Uterus (tissue), 4 donors: ENCODE data around the gene ISM2. TPM values are rescaled to one million over a fixed set of nuclear protein-coding genes. Genes with fewer than 3 reads are reported as not detected.

Experiments used
- DNase-seq, 2 donors: peaks; one replicate each; pipeline ENCODE4 v3.0.0-alpha.2; 2019 to 2020
- H3K27ac ChIP-seq, 2 donors: fragments of 200-600 bp; sonication (generic); 1 replicate in 1 of 2; 2 replicates in 1 of 2; pipeline ENCODE4 v1.5.1; 2016 to 2018
- H3K27me3 ChIP-seq, 2 donors: fragments of 200-600 bp; sonication (generic); one replicate each; pipeline ENCODE4 v1.5.1; 2018 to 2019; ENCODE audit warnings: control low read depth in 1 of 2
- H3K36me3 ChIP-seq, 2 donors: fragments of 200-600 bp; sonication (generic); one replicate each; pipeline ENCODE4 v1.5.1; 2019; ENCODE audit warnings: control low read depth in 1 of 2
- H3K4me1 ChIP-seq, 2 donors: fragments of 200-600 bp; sonication (generic); one replicate each; pipeline ENCODE4 v1.5.1; 2018 to 2019; ENCODE audit warnings: control low read depth in 1 of 2
- H3K4me3 ChIP-seq, 2 donors: fragments of 200-600 bp; sonication (generic); 1 replicate in 1 of 2; 2 replicates in 1 of 2; pipeline ENCODE4 v1.5.1; 2018 to 2019; ENCODE audit warnings: mild to moderate bottlenecking in 1 of 2
- H3K9me3 ChIP-seq, 2 donors: fragments of 200-600 bp; sonication (generic); one replicate each; pipeline ENCODE4 v1.5.1; 2019; ENCODE audit warnings: control low read depth in 1 of 2
- POLR2A ChIP-seq, 2 donors: fragments of 450-650 bp; IDR thresholded peaks; one replicate each; pipeline ENCODE4 v1.6.1; 2016; ENCODE audit warnings: antibody characterized with exemption in 2 of 2, mild to moderate bottlenecking in 1 of 2, moderate library complexity in 1 of 2
- intact Hi-C: fragments of 100-400 bp; cut with DNase I; formaldehyde crosslinking; loops from one replicate; pipeline ENCODE4 v1.15.1; 2023; ENCODE audit warnings: low total_unique reads
- small RNA-seq: library from RNA; depleted of rRNA; stranded (forward); fragments of <200 nt; gene quantifications from one replicate; pipeline ENCODE3, GENCODE V24; 2016
- total RNA-seq, 4 donors: library from RNA; depleted of rRNA in 3 of 4; stranded (reverse); fragments of >200 nt in 3 of 4; gene quantifications; one replicate each; pipeline versions ENCODE4 v1.1.0 to v1.2.4, GENCODE V29; 2014 to 2023
- TF ChIP-seq, protein P1 (sequence below), 4 experiments: fragments of 200-600 bp in 2 of 4; fragments of 450-650 bp in 2 of 4; sonication (generic) in 2 of 4; IDR thresholded peaks; one replicate each; pipeline ENCODE4 v1.5.1; 2016 to 2019; ENCODE audit warnings: antibody characterized with exemption in 4 of 4, mild to moderate bottlenecking in 2 of 4, moderate library complexity in 1 of 4
- donor health status: DM: yes; HTN: yes; CAD: no.

The ISM2 gene
- total RNA-seq, 4 donors from 2014 or later: 0.69 to 1.5 TPM; not detected in 2

DNA sequence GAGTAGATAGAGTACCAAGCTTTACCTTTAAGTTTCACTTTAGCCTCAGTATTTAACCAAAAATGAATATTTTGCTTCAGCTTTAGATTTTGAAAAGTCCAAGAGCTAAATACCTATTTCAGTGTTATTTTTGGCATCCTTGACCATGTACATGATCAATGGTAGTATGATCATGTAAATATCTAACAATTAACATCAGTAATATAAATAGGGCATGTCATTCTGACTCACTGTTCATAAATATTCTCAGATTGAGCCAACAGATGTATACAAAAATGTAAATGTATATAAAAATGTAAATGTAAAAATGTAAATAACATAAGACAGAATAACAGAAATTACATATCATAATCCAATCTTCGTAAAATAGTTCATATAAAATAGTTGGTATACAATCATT is 60.0 kb downstream of the ISM2 start:
- Histone ChIP-seq H3K4me1 (no peaks in the 10 kb centered on the region), H3K27me3 (no peaks in the 10 kb centered on the region), H3K27ac (no peak overlapping the region), H3K9me3 (no peaks in the 10 kb centered on the region), H3K4me3 (no peak overlapping the region), H3K36me3 (no peaks in the 10 kb centered on the region)
- TF ChIP-seq POLR2A (IDR thresholded peaks at IDR 0.05): no peak
- TF ChIP-seq, protein P1, sequence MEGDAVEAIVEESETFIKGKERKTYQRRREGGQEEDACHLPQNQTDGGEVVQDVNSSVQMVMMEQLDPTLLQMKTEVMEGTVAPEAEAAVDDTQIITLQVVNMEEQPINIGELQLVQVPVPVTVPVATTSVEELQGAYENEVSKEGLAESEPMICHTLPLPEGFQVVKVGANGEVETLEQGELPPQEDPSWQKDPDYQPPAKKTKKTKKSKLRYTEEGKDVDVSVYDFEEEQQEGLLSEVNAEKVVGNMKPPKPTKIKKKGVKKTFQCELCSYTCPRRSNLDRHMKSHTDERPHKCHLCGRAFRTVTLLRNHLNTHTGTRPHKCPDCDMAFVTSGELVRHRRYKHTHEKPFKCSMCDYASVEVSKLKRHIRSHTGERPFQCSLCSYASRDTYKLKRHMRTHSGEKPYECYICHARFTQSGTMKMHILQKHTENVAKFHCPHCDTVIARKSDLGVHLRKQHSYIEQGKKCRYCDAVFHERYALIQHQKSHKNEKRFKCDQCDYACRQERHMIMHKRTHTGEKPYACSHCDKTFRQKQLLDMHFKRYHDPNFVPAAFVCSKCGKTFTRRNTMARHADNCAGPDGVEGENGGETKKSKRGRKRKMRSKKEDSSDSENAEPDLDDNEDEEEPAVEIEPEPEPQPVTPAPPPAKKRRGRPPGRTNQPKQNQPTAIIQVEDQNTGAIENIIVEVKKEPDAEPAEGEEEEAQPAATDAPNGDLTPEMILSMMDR (IDR thresholded peaks at IDR 0.05): no peak
- DNase-seq: no peak
- intact Hi-C loops: no loop called here

DNA sequence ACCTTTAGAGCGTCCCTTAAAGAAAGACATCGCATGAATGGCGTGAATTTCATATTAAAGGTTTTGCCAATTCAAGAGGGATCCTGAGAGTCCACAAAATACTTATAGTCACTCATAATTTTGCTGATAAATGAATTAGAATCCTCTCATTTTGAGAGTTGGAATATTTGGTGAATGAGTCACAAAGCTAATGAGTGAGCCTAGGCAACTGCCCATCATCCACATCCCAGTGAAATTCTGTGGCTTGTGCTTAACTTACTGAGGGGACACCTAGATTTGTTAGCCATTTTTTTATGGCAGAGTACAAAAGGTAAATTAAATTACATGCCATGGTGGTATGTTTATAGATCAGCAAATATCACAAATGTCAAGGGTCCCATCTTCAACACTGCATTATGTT is 62.6 kb downstream of the ISM2 start:
- Histone ChIP-seq H3K27ac (no peak overlapping the region), H3K4me1 (no peaks in the 10 kb centered on the region), H3K4me3 (no peak overlapping the region), H3K27me3 (no peaks in the 10 kb centered on the region), H3K9me3 (no peaks in the 10 kb centered on the region), H3K36me3 (no peaks in the 10 kb centered on the region)
- intact Hi-C loops: no loop called here
- no peak for DNase-seq
- no peak for TF ChIP-seq POLR2A (IDR thresholded peaks at IDR 0.05)
- TF ChIP-seq, protein P1 (IDR thresholded peaks at IDR 0.05): no peak

DNA sequence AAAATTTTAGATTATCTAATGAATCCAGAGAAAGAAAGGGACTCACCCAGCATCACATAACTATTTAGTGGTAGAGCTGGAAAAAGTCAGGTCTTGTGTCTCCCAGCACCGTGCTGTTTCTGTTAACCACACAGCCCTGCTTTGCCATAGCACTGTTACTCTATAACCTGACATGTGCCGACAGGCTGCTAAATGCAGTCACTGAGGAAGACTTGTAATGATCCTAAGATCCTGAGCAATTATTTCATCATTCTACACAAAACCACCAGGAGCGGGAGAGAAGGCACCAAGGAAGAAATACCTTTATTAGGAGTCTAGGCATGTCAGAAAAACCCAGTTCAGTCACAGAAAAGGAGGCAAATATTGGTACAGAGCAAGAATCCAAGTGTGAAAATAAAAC is 72.2 kb downstream of the ISM2 start:
- H3K4me1 ChIP-seq: no peaks in the 10 kb centered on the region
- no peak for DNase-seq
- H3K27ac ChIP-seq: no peak overlapping the region
- H3K4me3 ChIP-seq: no peak overlapping the region
- TF ChIP-seq, protein P1 (IDR thresholded peaks at IDR 0.05): no peak
- no peak for TF ChIP-seq POLR2A (IDR thresholded peaks at IDR 0.05)
- H3K36me3 ChIP-seq: no peaks in the 10 kb centered on the region
- no peaks in the 10 kb centered on the region for H3K9me3 ChIP-seq
- no peaks in the 10 kb centered on the region for H3K27me3 ChIP-seq
- intact Hi-C loops: no loop called here

DNA sequence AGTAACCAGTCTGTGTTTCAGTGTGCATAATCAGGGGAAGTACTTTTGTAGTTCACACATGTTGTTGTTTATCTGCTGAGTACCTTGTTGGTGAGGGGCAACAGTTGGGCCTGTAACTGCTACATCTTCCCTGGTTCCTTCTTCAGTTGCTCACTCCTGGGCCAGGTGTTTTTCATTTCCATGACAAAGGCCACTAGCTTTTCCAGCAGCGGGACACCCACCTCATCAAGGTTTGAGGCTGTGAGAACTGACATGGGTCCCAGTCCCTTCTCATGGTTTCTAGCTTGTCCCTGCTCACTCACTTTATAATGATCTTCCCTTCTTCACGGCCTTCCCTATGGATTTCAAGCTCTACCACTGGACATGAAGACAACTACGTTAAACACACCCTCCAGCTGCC is 73.8 kb downstream of the ISM2 start:
- H3K27me3 ChIP-seq: no peaks in the 10 kb centered on the region
- no peaks in the 10 kb centered on the region for H3K36me3 ChIP-seq
- intact Hi-C loops: no loop called here

More for the DNA sequence above, 73.8 kb downstream of the ISM2 start:
- no peaks in the 10 kb centered on the region for H3K4me1 ChIP-seq
- H3K9me3 ChIP-seq: peaks cover 0 to 11% of the 10 kb centered on the region in 2 donors
- H3K4me3 ChIP-seq: no peak overlapping the region
- DNase-seq: no peak
- TF ChIP-seq POLR2A (IDR thresholded peaks at IDR 0.05): no peak
- TF ChIP-seq, protein P1 (IDR thresholded peaks at IDR 0.05): no peak
- no peak overlapping the region for H3K27ac ChIP-seq

Small RNA genes lying within 50 kb of the gene (small RNA-seq; reads per million reads assigned to genes)
- gene RF00404 (not detected), gene RN7SL587P (not detected)

Other genes with a start within 250 kb of the ISM2 start
- gene NGB, start 227.6 kb downstream of the ISM2 start, total RNA-seq: not detected
- gene POMT2, start 177.9 kb downstream of the ISM2 start, total RNA-seq: 10 to 100 TPM in 3 of 4 donors, 1 to 10 TPM in 1; 2.1 to 72.2 (median 27.9) TPM
- gene GSTZ1, start 177.8 kb downstream of the ISM2 start, total RNA-seq: 10 to 100 TPM in 2 of 4 donors, 1 to 10 TPM in 2; 1.8 to 24.4 (median 8.4) TPM
- 10 to 100 TPM in 2 of 4 donors, 1 to 10 TPM in 2; 4.4 to 16.6 (median 10.5) TPM for gene TMED8, start 121.7 kb downstream of the ISM2 start, total RNA-seq
- gene SAMD15, start 121.4 kb downstream of the ISM2 start, total RNA-seq: 1 to 10 TPM in 1 of 4 donors, under 1 TPM in 2, not detected in 1; under 0.01 to 3.1 (median 0.55) TPM
- under 1 TPM in 2 of 4 donors, not detected in 2; 0.41 to 0.76 TPM for gene NOXRED1, start 75.3 kb downstream of the ISM2 start, total RNA-seq
- 10 to 100 TPM in 3 of 4 donors, 1 to 10 TPM in 1; 7.4 to 54.1 (median 23.6) TPM for gene VIPAS39, start 41.2 kb downstream of the ISM2 start, total RNA-seq
- 1,000 to 10,000 TPM in 1 of 4 donors, 100 to 1,000 TPM in 2, 10 to 100 TPM in 1; 91.8 to 1,536 (median 141) TPM for gene AHSA1, start 40.7 kb downstream of the ISM2 start, total RNA-seq
- 10 to 100 TPM; 12.3 to 64.2 (median 32.1) TPM for gene SPTLC2, start 117.8 kb upstream of the ISM2 start, total RNA-seq
- 10 to 100 TPM in 3 of 4 donors, 1 to 10 TPM in 1; 5.3 to 36.4 (median 16.7) TPM for gene ALKBH1, start 209.2 kb upstream of the ISM2 start, total RNA-seq
- gene SLIRP, start 209.3 kb upstream of the ISM2 start, total RNA-seq: 100 to 1,000 TPM in 2 of 4 donors, 10 to 100 TPM in 2; 72.9 to 258 (median 90.9) TPM